A549 (cell line): ENCODE measurements around the gene MVB12B. TPM values are rescaled to one million over a fixed set of nuclear protein-coding genes. Genes with fewer than 3 reads are reported as not detected.

Experiments used
- ATAC-seq, 2 experiments: fragments of 200-7000 bp in 1 of 2; fragments of >200 bp in 1 of 2; cut with Nextera tagmentation in 1 of 2; cut with Tn5 transposase in 1 of 2; 3 replicates each; pipeline versions ENCODE4 v1.8.0 to v1.9.1; 2018 to 2020; ENCODE audit warnings: mild to moderate bottlenecking in 1 of 2, moderate library complexity in 1 of 2
- CTCF ChIA-PET: fragments of 300-600 bp; sonication (Branson Sonifier 250); formaldehyde crosslinking; extraction: SDS; loops from one replicate; lab custom pipeline; 2021; ENCODE audit warnings: antibody characterized with exemption, inconsistent platforms; lab: Yijun Ruan, JAX
- POLR2A ChIA-PET: fragments of 350-600 bp; formaldehyde crosslinking; extraction: SDS; loops from one replicate; lab custom pipeline; 2021; ENCODE audit warnings: antibody characterized with exemption, inconsistent platforms; lab: Yijun Ruan, JAX
- DNase-seq, 2 experiments: peaks; one replicate each; pipeline versions ENCODE4 v3.0.0 to v3.0.0-alpha.2; 2011 to 2016; ENCODE audit warnings: low read depth in 1 of 2, low spot score in 1 of 2
- FAIRE-seq: peaks from 2 replicates; lab custom pipeline; 2011; peaks lifted over from hg19 to GRCh38; lab: Jason Lieb, UNC
- H3K27ac ChIP-seq, 2 experiments: fragments of >200 bp; sonication (Bioruptor Twin); formaldehyde crosslinking; 3 replicates each; pipeline ENCODE4 v1.5.1; 2016 to 2017
- H3K4me1 ChIP-seq: fragments of >200 bp; sonication (Bioruptor Twin); formaldehyde crosslinking; 3 replicates; pipeline ENCODE4 v1.6.1; 2016
- H3K4me2 ChIP-seq: fragments of >200 bp; sonication (Bioruptor Twin); formaldehyde crosslinking; 3 replicates; pipeline ENCODE4 v1.6.1; 2016
- H3K4me3 ChIP-seq: fragments of >200 bp; sonication (Bioruptor Twin); formaldehyde crosslinking; 3 replicates; pipeline ENCODE4 v1.5.1; 2016
- H3K9me3 ChIP-seq: fragments of >200 bp; sonication (Bioruptor Twin); formaldehyde crosslinking; 3 replicates; pipeline ENCODE4 v1.6.1; 2016
- CBX8 ChIP-seq: fragments of 200-600 bp; sonication (generic); IDR thresholded peaks from 2 replicates; pipeline ENCODE4 v1.6.1; 2016
- CHD2 ChIP-seq: fragments of 150-350 bp; IDR thresholded peaks from 2 replicates; pipeline ENCODE4 v1.6.1; 2014; ENCODE audit warnings: low read length; ENCODE audit not compliant: partially characterized antibody
- CHD4 ChIP-seq: fragments of 200-600 bp; sonication (generic); IDR thresholded peaks from 2 replicates; pipeline ENCODE4 v1.6.1; 2016; ENCODE audit warnings: antibody characterized with exemption, mild to moderate bottlenecking, borderline replicate concordance
- CTCF ChIP-seq: fragments of >200 bp; sonication (Bioruptor Twin); formaldehyde crosslinking; IDR thresholded peaks from 3 replicates; pipeline ENCODE4 v1.5.1; 2016
- EHF ChIP-seq: fragments of 250-450 bp; sonication (Bioruptor Pico); IDR thresholded peaks from 2 replicates; pipeline ENCODE4 v1.5.0; 2020; ENCODE audit warnings: mild to moderate bottlenecking
- ELK1 ChIP-seq: fragments of 150-350 bp; IDR thresholded peaks from 2 replicates; pipeline ENCODE4 v1.6.1; 2014; ENCODE audit warnings: low read depth, mild to moderate bottlenecking, low read length
- FOSB ChIP-seq: fragments of 250-450 bp; sonication (Bioruptor Pico); IDR thresholded peaks from 2 replicates; pipeline ENCODE4 v1.5.0; 2020; ENCODE audit warnings: mild to moderate bottlenecking, moderate library complexity
- FOSL2 ChIP-seq, 2 experiments: fragments of 450-650 bp in 1 of 2; fragments of >200 bp in 1 of 2; sonication (Bioruptor Twin) in 1 of 2; formaldehyde crosslinking; IDR thresholded peaks; 2 replicates each; pipeline versions ENCODE4 v1.5.0 to v1.6.1; 2016 to 2020; ENCODE audit warnings: mild to moderate bottlenecking in 1 of 2, moderate library complexity in 1 of 2
- HDAC2 ChIP-seq: fragments of 200-600 bp; sonication (generic); IDR thresholded peaks from 2 replicates; pipeline ENCODE4 v1.6.1; 2016
- HOXA7 ChIP-seq: fragments of 250-450 bp; sonication (Bioruptor Pico); IDR thresholded peaks from 2 replicates; pipeline ENCODE4 v1.5.0; 2020; ENCODE audit warnings: mild to moderate bottlenecking, moderate library complexity
- HOXB13 ChIP-seq: fragments of 250-450 bp; sonication (Bioruptor Pico); IDR thresholded peaks from 2 replicates; pipeline ENCODE4 v1.5.0; 2020; ENCODE audit warnings: low read depth, mild to moderate bottlenecking, moderate library complexity
- HOXB5 ChIP-seq: fragments of 250-450 bp; sonication (Bioruptor Pico); IDR thresholded peaks from 2 replicates; pipeline ENCODE4 v1.5.0; 2020; ENCODE audit warnings: mild to moderate bottlenecking, moderate library complexity
- KDM1A ChIP-seq: fragments of 200-600 bp; sonication (generic); IDR thresholded peaks from 2 replicates; pipeline ENCODE4 v1.6.1; 2016; ENCODE audit warnings: low read depth, mild to moderate bottlenecking
- KDM5A ChIP-seq: fragments of 200-600 bp; sonication (generic); IDR thresholded peaks from 2 replicates; pipeline ENCODE4 v1.6.1; 2016; ENCODE audit warnings: antibody characterized with exemption, mild to moderate bottlenecking
- MYC ChIP-seq: IDR thresholded peaks from 2 replicates; pipeline ENCODE4 v1.6.1; 2012; ENCODE audit warnings: mild to moderate bottlenecking, inconsistent platforms, low read length, improper control_type of control experiment, borderline replicate concordance
- NPAS2 ChIP-seq: fragments of 250-450 bp; sonication (Bioruptor Pico); IDR thresholded peaks from 2 replicates; pipeline ENCODE4 v1.8.0; 2022; ENCODE audit warnings: mild to moderate bottlenecking, moderate library complexity, borderline replicate concordance
- NR3C1 ChIP-seq: fragments of >200 bp; sonication (Bioruptor Twin); formaldehyde crosslinking; IDR thresholded peaks from 3 replicates; pipeline ENCODE4 v1.6.1; 2017
- PHF8 ChIP-seq: fragments of 200-600 bp; sonication (generic); IDR thresholded peaks from 2 replicates; pipeline ENCODE4 v1.6.1; 2016; ENCODE audit warnings: low read depth, mild to moderate bottlenecking, antibody characterized with exemption, moderate library complexity, borderline replicate concordance
- POLR2A ChIP-seq: IDR thresholded peaks from 2 replicates; pipeline ENCODE4 v1.6.1; 2012; ENCODE audit warnings: mild to moderate bottlenecking, low read length
- RAD21 ChIP-seq, 2 experiments: fragments of >200 bp in 1 of 2; sonication (Bioruptor Twin) in 1 of 2; formaldehyde crosslinking in 1 of 2; IDR thresholded peaks in 1 of 2; conservative IDR thresholded peaks in 1 of 2; 2 replicates in 1 of 2; 3 replicates in 1 of 2; pipeline ENCODE4 v1.6.1; 2012 to 2018; ENCODE audit warnings: inconsistent platforms in 1 of 2
- RFX5 ChIP-seq: fragments of 450-650 bp; IDR thresholded peaks from 2 replicates; pipeline ENCODE4 v1.7.1; 2014; ENCODE audit warnings: antibody characterized with exemption, mild to moderate bottlenecking, moderate library complexity
- RNF2 ChIP-seq: fragments of 200-600 bp; sonication (generic); IDR thresholded peaks from 2 replicates; pipeline ENCODE4 v1.6.1; 2016; ENCODE audit warnings: low read depth, mild to moderate bottlenecking, antibody characterized with exemption, moderate library complexity, borderline replicate concordance
- SMC3 ChIP-seq: fragments of >200 bp; sonication (Bioruptor Twin); formaldehyde crosslinking; IDR thresholded peaks from 3 replicates; pipeline ENCODE4 v1.6.1; 2018; ENCODE audit warnings: inconsistent platforms
- TFCP2L1 ChIP-seq: fragments of 250-450 bp; sonication (Bioruptor Pico); IDR thresholded peaks from 2 replicates; pipeline ENCODE4 v1.5.0; 2021; ENCODE audit warnings: mild to moderate bottlenecking
- ZC3H11A ChIP-seq: fragments of 450-650 bp; IDR thresholded peaks from 2 replicates; pipeline ENCODE4 v1.6.1; 2014; ENCODE audit warnings: antibody characterized with exemption, mild to moderate bottlenecking
- ZSCAN20 ChIP-seq: fragments of 250-450 bp; sonication (Bioruptor Pico); IDR thresholded peaks from 2 replicates; pipeline ENCODE4 v1.8.0; 2022; ENCODE audit warnings: mild to moderate bottlenecking, moderate library complexity
- WGBS: methylation state at CpG from one replicate; pipeline ENCODE4 v1.1.6; 2017; ENCODE audit errors: missing lambda C conversion rate; 5-methylcytosine and 5-hydroxymethylcytosine counted together
- polyA plus RNA-seq, 4 experiments: library from polyadenylated mRNA; depleted of rRNA in 3 of 4; stranded (reverse); fragments of >200 nt; fragmentation: RNase III in 1 of 4; extraction: RNeasy Plus Mini Kit Qiagen cat#74134 plus additional on column Dnase treatment in 1 of 4; gene quantifications; 2 replicates in 3 of 4; 3 replicates in 1 of 4; pipeline ENCODE4 v1.2.3, GENCODE V29; 2011 to 2017

MVB12B gene
- polyA plus RNA-seq, 2 of the 4 experiments (the other 2 are of a cell fraction), result 4.6 to 5.9 TPM

GRCh38 chr9:126486276-126486675 lies 159.6 kb downstream of the MVB12B start:
- TF ChIP-seq RNF2 (no peak), EHF (CRISPR knock-in tag) (no peak), NR3C1 (no peak), FOSL2 (IDR thresholded peaks at IDR 0.05) (no peak), FOSL2 (CRISPR knock-in tag; IDR thresholded peaks at IDR 0.05) (no peak), SMC3 (no peak), KDM1A (no peak), RFX5 (no peak), RAD21 (conservative IDR thresholded peaks at IDR 0.05 in 1 of 2, IDR thresholded peaks at IDR 0.05 in 1 of 2) (no peak), HOXB5 (CRISPR knock-in tag) (no peak), POLR2A (no peak), ZC3H11A (no peak), FOSB (CRISPR knock-in tag) (no peak), MYC (no peak), CBX8 (no peak), TFCP2L1 (no peak), ELK1 (no peak), HOXA7 (CRISPR knock-in tag) (no peak)
- no peaks in the 10 kb centered on the region for H3K9me3 ChIP-seq
- no peak overlapping the region for H3K4me2 ChIP-seq
- POLR2A ChIA-PET, result no interaction called here
- no peaks in the 10 kb centered on the region for H3K4me1 ChIP-seq
- H3K4me3 ChIP-seq, result no peak overlapping the region
- DNase-seq, result no peak
- no peak for FAIRE-seq
- 87% methylated on average over 11 of the region's 11 CpGs for WGBS
- no peak for ATAC-seq
- no peak overlapping the region for H3K27ac ChIP-seq
- CTCF ChIA-PET, result interaction anchor here (0.6 to 8.3 kb wide), 3 partner anchors 15 to 1078 kb away, joined by 3 to 79 read pairs (median 3); no protein-coding TSS in a partner anchor

GRCh38 chr9:126487856-126488255 lies 161.2 kb downstream of the MVB12B start:
- no peak for FAIRE-seq
- Histone ChIP-seq H3K27ac (no peak overlapping the region), H3K4me2 (no peak overlapping the region), H3K4me3 (no peak overlapping the region), H3K4me1 (no peaks in the 10 kb centered on the region), H3K9me3 (no peaks in the 10 kb centered on the region)
- WGBS, result 81% methylated on average over 12 of the region's 12 CpGs
- no peak for DNase-seq
- CTCF ChIA-PET, result interaction anchor here (6.6 to 8.3 kb wide), 2 partner anchors 14 to 89 kb away, joined by 62 to 79 read pairs; no protein-coding TSS in a partner anchor
- POLR2A ChIA-PET, result interaction anchor here (0.7 kb wide), 1 partner anchor 11 kb away, joined by 3 read pairs; no protein-coding TSS in a partner anchor
- ATAC-seq, result no peak
- no peak for TF ChIP-seq FOSB (CRISPR knock-in tag)
- TF ChIP-seq HOXB13 (CRISPR knock-in tag), result no peak
- no peak for TF ChIP-seq CTCF

- Histone ChIP-seq H3K4me2 (no peak overlapping the region), H3K9me3 (no peaks in the 10 kb centered on the region), H3K4me1 (no peaks in the 10 kb centered on the region), H3K4me3 (no peak overlapping the region), H3K27ac (no peak overlapping the region)
- 77% methylated on average over 7 of the region's 8 CpGs for WGBS
- DNase-seq, result no peak
- CTCF ChIA-PET, result interaction anchor here (0.9 to 8.3 kb wide), 3 partner anchors 13 to 89 kb away, joined by 4 to 79 read pairs (median 62); no protein-coding TSS in a partner anchor
- ATAC-seq, result no peak
- no peak for FAIRE-seq
- POLR2A ChIA-PET, result no interaction called here
- TF ChIP-seq HDAC2 (no peak), PHF8 (no peak), ZSCAN20 (CRISPR knock-in tag) (no peak), FOSL2 (IDR thresholded peaks at IDR 0.05) (no peak), FOSL2 (CRISPR knock-in tag; IDR thresholded peaks at IDR 0.05) (no peak), CHD2 (no peak), HOXA7 (CRISPR knock-in tag) (no peak), CTCF (no peak), KDM5A (no peak), CHD4 (no peak), RAD21 (conservative IDR thresholded peaks at IDR 0.05 in 1 of 2, IDR thresholded peaks at IDR 0.05 in 1 of 2) (no peak), NPAS2 (CRISPR knock-in tag) (no peak), HOXB5 (CRISPR knock-in tag) (no peak), ZC3H11A (no peak)
Observed at GRCh38 chr9:126488310-126488709, 161.7 kb downstream of the MVB12B start.
